Stimulated activated naive B cell treated with anti-CD40 and anti-IgM and Interleukin-4, amounts not matched to agents 10 μg/mL and 1 μg/mL and 100 μg/mL, for 72 hours (primary cell): ENCODE measurements around the gene BLTP2.

ENCODE experiments used
- ATAC-seq, 2 donors: fragments of 150-1000 bp; cut with Tn5 transposase; replicated peaks; 2 replicates each; pipeline ENCODE4 v1.10.0; 2021; ENCODE audit warnings: moderate library complexity in 1 of 2
- DNase-seq: peaks from one replicate; pipeline ENCODE4 v3.0.0; 2021
- H3K27ac Mint-ChIP-seq: one replicate; pipeline ENCODE4 v1.8.0; 2022; ENCODE audit warnings: mild to moderate bottlenecking, mixed read lengths
- H3K27me3 Mint-ChIP-seq, 2 donors: one replicate each; pipeline ENCODE4 v1.8.0; 2022; ENCODE audit warnings: mixed read lengths in 2 of 2
- H3K36me3 Mint-ChIP-seq, 2 donors: one replicate each; pipeline ENCODE4 v1.8.0; 2022; ENCODE audit warnings: mixed read lengths in 2 of 2, mild to moderate bottlenecking in 1 of 2
- H3K4me1 Mint-ChIP-seq, 2 donors: one replicate each; pipeline ENCODE4 v1.8.0; 2022; ENCODE audit warnings: mixed read lengths in 2 of 2, mild to moderate bottlenecking in 1 of 2
- H3K4me3 Mint-ChIP-seq, 2 donors: one replicate each; pipeline ENCODE4 v1.8.0; 2022; ENCODE audit warnings: mild to moderate bottlenecking in 2 of 2, mixed read lengths in 2 of 2, moderate library complexity in 1 of 2
- H3K9me3 Mint-ChIP-seq, 2 donors: one replicate each; pipeline ENCODE4 v1.8.0; 2022; ENCODE audit warnings: mixed read lengths in 2 of 2, mild to moderate bottlenecking in 1 of 2

BLTP2 gene

GRCh38 chr17:28599311-28600184 lies 45.4 kb downstream of the BLTP2 start:
- peak; percentile 75 to 80 for ATAC-seq
- Mint-ChIP-seq H3K4me1 (peaks cover 17 to 31% of the 10 kb centered on the region in 2 donors), H3K4me3 (peak overlapping the region; percentile 91 to 97), H3K9me3 (no peaks in the 10 kb centered on the region), H3K36me3 (peaks cover 3 to 16% of the 10 kb centered on the region in 2 donors), H3K27me3 (no peaks in the 10 kb centered on the region), H3K27ac (peak overlapping the region; percentile 95)
- peak; percentile 59 for DNase-seq

GRCh38 chr17:28598799-28599310 lies 46.1 kb downstream of the BLTP2 start, which contains the start of gene SPAG5:
TSS of gene SPAG5 (minus strand) at chr17:28599025. CDS start at chr17:28598946, 79 bp downstream.
- H3K9me3 Mint-ChIP-seq = no peaks in the 10 kb centered on the region
- H3K27ac Mint-ChIP-seq = peak within 1 kb of the TSS; percentile 95
- DNase-seq = peak; percentile 92
- peak within 1 kb of the TSS; percentile 91 to 97 for H3K4me3 Mint-ChIP-seq
- H3K36me3 Mint-ChIP-seq = peaks cover 0 to 13% of the 10 kb centered on the region in 2 donors
- peaks cover 16 to 31% of the 10 kb centered on the region in 2 donors for H3K4me1 Mint-ChIP-seq
- ATAC-seq = peak; percentile 89 to 94
- no peaks in the 10 kb centered on the region for H3K27me3 Mint-ChIP-seq

GRCh38 chr17:28598389-28598788 lies 46.6 kb downstream of the BLTP2 start:
- H3K9me3 Mint-ChIP-seq = no peaks in the 10 kb centered on the region
- H3K36me3 Mint-ChIP-seq = peaks cover 0 to 9% of the 10 kb centered on the region in 2 donors
- no peaks in the 10 kb centered on the region for H3K27me3 Mint-ChIP-seq
- peaks cover 16 to 31% of the 10 kb centered on the region in 2 donors for H3K4me1 Mint-ChIP-seq
- peak overlapping the region; percentile 95 for H3K27ac Mint-ChIP-seq
- DNase-seq (no peak), ATAC-seq (no peak)
- peak overlapping the region; percentile 91 to 97 for H3K4me3 Mint-ChIP-seq

- Mint-ChIP-seq H3K4me3 (peak overlapping the region; percentile 91 to 97), H3K9me3 (no peaks in the 10 kb centered on the region), H3K4me1 (peaks cover 16 to 31% of the 10 kb centered on the region in 2 donors), H3K27me3 (no peaks in the 10 kb centered on the region), H3K27ac (peak overlapping the region; percentile 95), H3K36me3 (peaks cover 0 to 8% of the 10 kb centered on the region in 2 donors)
- DNase-seq (no peak), ATAC-seq (no peak)
Observed at GRCh38 chr17:28597606-28598383, 47.2 kb downstream of the BLTP2 start.
